Right lobe of liver (tissue), 6 donors: ENCODE measurements around the gene OSBPL10. TPM values are rescaled to one million over a fixed set of nuclear protein-coding genes. Genes with fewer than 3 reads are reported as not detected.

ENCODE experiments used
- ATAC-seq, 4 donors: fragments of 200-7000 bp; cut with Tn5 transposase; one replicate each; pipeline ENCODE4 v1.9.1; 2020; ENCODE audit warnings: mild to moderate bottlenecking in 4 of 4, moderate library complexity in 4 of 4
- DNase-seq, 3 donors: peaks; one replicate each; pipeline ENCODE4 v3.0.0-alpha.2; 2020
- H3K27ac ChIP-seq, 3 donors: fragments of 200-600 bp; one replicate each; pipeline ENCODE4 v1.8.0; 2022
- H3K27me3 ChIP-seq, 2 donors: fragments of 200-600 bp; one replicate each; pipeline ENCODE4 v1.8.0; 2022
- H3K36me3 ChIP-seq, 4 donors: fragments of 200-600 bp; sonication (generic) in 1 of 4; one replicate each; pipeline versions ENCODE4 v1.5.1 to v1.8.0; 2017 to 2022; ENCODE audit warnings: control low read depth in 1 of 4
- H3K4me1 ChIP-seq, 4 donors: fragments of 200-600 bp; sonication (generic) in 1 of 4; one replicate each; pipeline versions ENCODE4 v1.5.1 to v1.8.0; 2017 to 2022; ENCODE audit warnings: control low read depth in 1 of 4
- H3K4me3 ChIP-seq, 3 donors: fragments of 200-600 bp; one replicate each; pipeline ENCODE4 v1.8.0; 2022
- H3K9me3 ChIP-seq, 4 donors: fragments of 200-600 bp; sonication (generic) in 1 of 4; one replicate each; pipeline versions ENCODE4 v1.5.1 to v1.8.0; 2017 to 2022; ENCODE audit warnings: control low read depth in 1 of 4
- CTCF ChIP-seq, 4 donors: fragments of 200-600 bp in 3 of 4; fragments of 450-650 bp in 1 of 4; IDR thresholded peaks; one replicate each; pipeline versions ENCODE4 v1.5.1 to v1.8.0; 2016 to 2022; ENCODE audit warnings: antibody characterized with exemption in 4 of 4, mild to moderate bottlenecking in 2 of 4
- POLR2A ChIP-seq: fragments of 450-650 bp; IDR thresholded peaks from one replicate; pipeline ENCODE4 v1.6.1; 2017; ENCODE audit warnings: antibody characterized with exemption, mild to moderate bottlenecking
- WGBS: methylation state at CpG from one replicate; pipeline ENCODE4 v1.1.6; 2018; ENCODE audit warnings: low coverage, low lambda C conversion rate; ENCODE audit not compliant: insufficient coverage; ENCODE audit errors: missing lambda C conversion rate; 5-methylcytosine and 5-hydroxymethylcytosine counted together
- intact Hi-C, 2 donors: fragments of 100-400 bp; cut with DNase I; formaldehyde crosslinking; loops; one replicate each; pipeline versions ENCODE4 v1.11.2 to v1.14.1; 2022
- total RNA-seq, 6 experiments: library from RNA; depleted of rRNA in 2 of 6; stranded (reverse); fragments of >200 nt in 2 of 6; fragmentation: NEBNext Ultra II Directional in 3 of 6; extraction: Animal tissue kit (Norgen Biotek cat#: 25700) in 3 of 6; gene quantifications; one replicate each; pipeline versions ENCODE4 v1.1.0 to v1.2.4, GENCODE V29; 2016 to 2023
- donor health status: DM: no; HTN: yes; CAD: no.
- donor health status: DM: no; HTN: no; CAD: no.
- donor health status: DM: no; HTN: no; CAD: no.
- donor health status: DM: no; HTN: yes; CAD: no.
- donor health status: DM: no; HTN: yes; CAD: no.

The OSBPL10 gene
- total RNA-seq, 6 experiments from 2014 or later: 2.2 to 13.0 (median 3.7) TPM

GRCh38 chr3:31813686-31814085 is 167.4 kb downstream of the OSBPL10 start:
- Histone ChIP-seq H3K4me1 (no peaks in the 10 kb centered on the region), H3K27ac (no peak overlapping the region), H3K27me3 (no peaks in the 10 kb centered on the region), H3K4me3 (no peak overlapping the region), H3K36me3 (no peaks in the 10 kb centered on the region), H3K9me3 (no peaks in the 10 kb centered on the region)
- no peak for DNase-seq
- no peak for TF ChIP-seq POLR2A
- TF ChIP-seq CTCF (IDR thresholded peaks at IDR 0.05): no peak
- intact Hi-C loops: no loop called here
- WGBS: 83% methylated on average over 4 of the region's 7 CpGs
- no peak for ATAC-seq

DNA sequence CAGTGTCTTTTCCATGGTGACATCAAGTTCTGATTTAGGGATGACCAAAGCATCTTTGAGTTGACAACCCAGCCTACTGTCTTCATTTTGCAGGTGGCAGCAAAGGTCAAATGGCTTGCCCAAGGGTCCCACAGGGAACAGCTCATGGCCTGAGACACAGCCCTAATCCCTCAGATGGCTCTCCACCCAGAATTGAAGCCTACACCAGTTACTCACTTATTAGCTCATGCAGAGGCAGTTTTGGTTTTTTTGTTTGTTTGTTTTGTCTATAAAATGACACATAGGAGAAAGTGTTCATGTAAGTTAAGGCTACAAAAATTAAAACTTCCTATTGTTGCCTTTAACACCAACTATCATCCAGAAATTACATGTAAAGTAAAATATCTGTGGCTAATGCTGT is 167.9 kb downstream of the OSBPL10 start:
- Histone ChIP-seq H3K4me3 (no peak overlapping the region), H3K27ac (no peak overlapping the region), H3K36me3 (no peaks in the 10 kb centered on the region), H3K27me3 (no peaks in the 10 kb centered on the region), H3K9me3 (no peaks in the 10 kb centered on the region), H3K4me1 (no peaks in the 10 kb centered on the region)
- intact Hi-C loops: no loop called here
- DNase-seq (no peak), ATAC-seq (no peak)
- TF ChIP-seq CTCF (IDR thresholded peaks at IDR 0.05) (no peak), POLR2A (no peak)

GRCh38 chr3:31810991-31811433 is 170.1 kb downstream of the OSBPL10 start:
- no peaks in the 10 kb centered on the region for H3K4me1 ChIP-seq
- H3K4me3 ChIP-seq: no peak overlapping the region
- no peaks in the 10 kb centered on the region for H3K27me3 ChIP-seq
- intact Hi-C loops: no loop called here
- TF ChIP-seq CTCF (IDR thresholded peaks at IDR 0.05) (no peak), POLR2A (no peak)
- H3K27ac ChIP-seq: no peak overlapping the region
- no peaks in the 10 kb centered on the region for H3K9me3 ChIP-seq
- 85% methylated on average over 3 of the region's 11 CpGs for WGBS
- ATAC-seq (no peak), DNase-seq (no peak)
- H3K36me3 ChIP-seq: no peaks in the 10 kb centered on the region

DNA sequence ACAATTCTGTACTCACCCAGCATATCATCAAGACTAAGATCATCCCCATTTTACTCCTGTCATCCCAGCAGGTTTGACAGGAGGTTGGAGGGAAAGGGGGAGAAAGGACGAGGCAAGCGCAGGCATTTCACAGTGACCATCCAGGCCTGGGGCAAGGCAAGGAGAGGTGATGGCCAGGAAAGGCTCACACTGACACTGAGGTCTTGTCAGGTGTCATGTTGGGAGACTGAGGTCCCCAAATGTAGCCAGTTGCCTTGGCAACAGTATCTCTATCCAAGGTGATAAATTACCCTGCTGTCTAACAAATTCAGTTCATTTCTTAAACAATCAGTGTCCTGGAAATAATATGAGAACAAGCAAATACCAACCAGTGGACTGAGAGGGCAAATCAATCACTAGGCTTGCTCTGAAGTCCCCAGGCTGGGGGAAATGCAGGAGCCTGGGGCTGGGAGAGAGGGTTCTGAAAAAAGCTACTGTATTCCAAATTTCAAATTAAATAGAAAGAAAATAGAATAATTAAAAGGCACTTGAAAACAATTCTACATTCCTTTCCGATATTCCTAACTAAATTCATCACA is 172.8 kb downstream of the OSBPL10 start:
- H3K36me3 ChIP-seq: no peaks in the 10 kb centered on the region
- no peak for ATAC-seq
- TF ChIP-seq POLR2A: no peak
- TF ChIP-seq CTCF (IDR thresholded peaks at IDR 0.05): no peak

More for the DNA sequence above, 172.8 kb downstream of the OSBPL10 start:
- WGBS: 78% methylated on average over 3 of the region's 3 CpGs
- Histone ChIP-seq H3K9me3 (no peaks in the 10 kb centered on the region), H3K4me3 (no peak overlapping the region), H3K27ac (no peak overlapping the region), H3K4me1 (no peaks in the 10 kb centered on the region), H3K27me3 (no peaks in the 10 kb centered on the region)
- intact Hi-C loops: no loop called here
- DNase-seq: no peak
